ENCODE results near the gene KRT36. TPM values are rescaled to one million over a fixed set of nuclear protein-coding genes. Genes with fewer than 3 reads are reported as not detected.

KRT36 gene
- not detected in 5 replicates for total RNA-seq (2022; extraction: Qiagen RNA extraction; ENCODE audit: low read depth)

GRCh38 chr17:41489531-41489930 lies at the start of gene KRT36:
KRT36 (minus strand) TSS chr17:41489910; CDS start chr17:41489864, 46 bp downstream.

GRCh38 chr17:41518789-41519449 lies 29.2 kb upstream of the KRT36 start, which contains the start of gene KRT15:
KRT15 (minus strand) TSS chr17:41518890; CDS start chr17:41518827, 63 bp downstream.

GRCh38 chr17:41505007-41505808 lies 15.5 kb upstream of the KRT36 start, which contains the start of gene KRT13:
KRT13 (minus strand) TSS chr17:41505612; CDS start chr17:41505550, 62 bp downstream.

GRCh38 chr17:41481036-41481435 lies 8.7 kb downstream of the KRT36 start, which contains the start of gene KRT35:
KRT35 (minus strand) TSS chr17:41481151; CDS start chr17:41481097, 54 bp downstream.

GRCh38 chr17:41466988-41467387 lies 22.7 kb downstream of the KRT36 start, which contains the start of gene KRT32:
KRT32 (minus strand) TSS chr17:41467386; CDS start chr17:41467325, 61 bp downstream.

GRCh38 chr17:41440531-41441033 lies 49.1 kb downstream of the KRT36 start, which contains the start of gene KRT38:
KRT38 (minus strand) TSS chr17:41440983; CDS start chr17:41440921, 62 bp downstream.

Other genes with a start within 250 kb of the KRT36 start
- not detected in 5 replicates for gene KRTAP9-4, start 240.2 kb downstream of the KRT36 start, total RNA-seq (2022; extraction: Qiagen RNA extraction; ENCODE audit: low read depth)
- not detected in 5 replicates for gene KRTAP9-9, start 234.5 kb downstream of the KRT36 start, total RNA-seq (2022; extraction: Qiagen RNA extraction; ENCODE audit: low read depth)
- gene KRTAP9-6, start 224.5 kb downstream of the KRT36 start, total RNA-seq (2022; extraction: Qiagen RNA extraction; ENCODE audit: low read depth) = not detected in 5 replicates
- not detected in 5 replicates for gene KRTAP9-7, start 214.2 kb downstream of the KRT36 start, total RNA-seq (2022; extraction: Qiagen RNA extraction; ENCODE audit: low read depth)
- not detected in 5 replicates for gene KRTAP29-1, start 187.1 kb downstream of the KRT36 start, total RNA-seq (2022; extraction: Qiagen RNA extraction; ENCODE audit: low read depth)
- gene KRTAP16-1, start 180.6 kb downstream of the KRT36 start, total RNA-seq (2022; extraction: Qiagen RNA extraction; ENCODE audit: low read depth) = not detected in 5 replicates
- gene KRTAP17-1, start 174.2 kb downstream of the KRT36 start, total RNA-seq (2022; extraction: Qiagen RNA extraction; ENCODE audit: low read depth) = not detected in 5 replicates
- gene KRT33A, start 139.1 kb downstream of the KRT36 start, total RNA-seq (2022; extraction: Qiagen RNA extraction; ENCODE audit: low read depth) = not detected in 5 replicates
- 0.06 to 0.16 TPM (median 0.15 TPM) in 3 of 5 replicates, not detected in the others for gene KRT33B, start 120.1 kb downstream of the KRT36 start, total RNA-seq (2022; extraction: Qiagen RNA extraction; ENCODE audit: low read depth)
- gene KRT34, start 107.6 kb downstream of the KRT36 start, total RNA-seq (2022; extraction: Qiagen RNA extraction; ENCODE audit: low read depth) = 0.25 to 0.43 TPM (median 0.30 TPM) in 5 replicates
- not detected in 5 replicates for gene KRT31, start 92.3 kb downstream of the KRT36 start, total RNA-seq (2022; extraction: Qiagen RNA extraction; ENCODE audit: low read depth)
- not detected in 5 replicates for gene KRT37, start 65.3 kb downstream of the KRT36 start, total RNA-seq (2022; extraction: Qiagen RNA extraction; ENCODE audit: low read depth)
- gene KRT38, start 48.9 kb downstream of the KRT36 start, total RNA-seq (2022; extraction: Qiagen RNA extraction; ENCODE audit: low read depth) = not detected in 5 replicates
- gene KRT32, start 22.5 kb downstream of the KRT36 start, total RNA-seq (2022; extraction: Qiagen RNA extraction; ENCODE audit: low read depth) = not detected in 5 replicates
- gene KRT35, start 8.8 kb downstream of the KRT36 start, total RNA-seq (2022; extraction: Qiagen RNA extraction; ENCODE audit: low read depth) = not detected in 5 replicates
- gene KRT13, start 15.7 kb upstream of the KRT36 start, total RNA-seq (2022; extraction: Qiagen RNA extraction; ENCODE audit: low read depth) = 0.18 to 0.48 TPM (median 0.23 TPM) in 5 replicates
- gene KRT15, start 29.0 kb upstream of the KRT36 start, total RNA-seq (2022; extraction: Qiagen RNA extraction; ENCODE audit: low read depth) = 3.3 to 5.3 TPM (median 4.1 TPM) in 5 replicates
- 41.7 to 61.8 TPM (median 53.4 TPM) in 5 replicates for gene KRT19, start 38.4 kb upstream of the KRT36 start, total RNA-seq (2022; extraction: Qiagen RNA extraction; ENCODE audit: low read depth)
- gene KRT9, start 82.1 kb upstream of the KRT36 start, total RNA-seq (2022; extraction: Qiagen RNA extraction; ENCODE audit: low read depth) = not detected in 5 replicates
- 0.09 TPM in 1 of 5 replicates, not detected in the others for gene KRT14, start 97.0 kb upstream of the KRT36 start, total RNA-seq (2022; extraction: Qiagen RNA extraction; ENCODE audit: low read depth)
- 0.27 to 1.1 TPM (median 0.66 TPM) in 5 replicates for gene KRT16, start 122.9 kb upstream of the KRT36 start, total RNA-seq (2022; extraction: Qiagen RNA extraction; ENCODE audit: low read depth)
- gene KRT17, start 134.7 kb upstream of the KRT36 start, total RNA-seq (2022; extraction: Qiagen RNA extraction; ENCODE audit: low read depth) = 0.54 to 0.96 TPM (median 0.90 TPM) in 5 replicates
- gene EIF1, start 199.0 kb upstream of the KRT36 start, total RNA-seq (2022; extraction: Qiagen RNA extraction; ENCODE audit: low read depth) = 1,281 to 1,716 TPM (median 1,378 TPM) in 5 replicates
- 0.57 TPM in 1 of 5 replicates, not detected in the others for gene GAST, start 222.4 kb upstream of the KRT36 start, total RNA-seq (2022; extraction: Qiagen RNA extraction; ENCODE audit: low read depth)
- gene HAP1, start 244.7 kb upstream of the KRT36 start, total RNA-seq (2022; extraction: Qiagen RNA extraction; ENCODE audit: low read depth) = 0.69 to 2.9 TPM (median 1.5 TPM) in 5 replicates

All from A549 treated with RU486 at 1 μM for 4 hours (cell line).